Neural progenitor cell (in vitro differentiated cells): ENCODE results near the gene GRID1. TPM values are rescaled to one million over a fixed set of nuclear protein-coding genes. Genes with fewer than 3 reads are reported as not detected.

ENCODE experiments used
- DNase-seq: peaks from one replicate; pipeline ENCODE4 v3.0.0-alpha.2; 2016; ENCODE audit warnings: low spot score
- H2AFZ ChIP-seq: fragments of 200-600 bp; sonication (generic); replicated peaks from 2 replicates; pipeline ENCODE4 v1.6.1; 2016; ENCODE audit warnings: antibody characterized with exemption
- H3F3A ChIP-seq: fragments of 200-600 bp; sonication (generic); 2 replicates; pipeline ENCODE4 v1.6.1; 2016; ENCODE audit warnings: antibody characterized with exemption, low read depth
- H3K27ac ChIP-seq: fragments of 200-600 bp; sonication (generic); 2 replicates; pipeline ENCODE4 v1.5.1; 2016; ENCODE audit warnings: mild to moderate bottlenecking
- H3K27me3 ChIP-seq: fragments of 200-600 bp; sonication (generic); 2 replicates; pipeline ENCODE4 v1.6.1; 2016; ENCODE audit warnings: mild to moderate bottlenecking, moderate library complexity
- H3K36me3 ChIP-seq: fragments of 200-600 bp; sonication (generic); 2 replicates; pipeline ENCODE4 v1.5.1; 2016
- H3K4me1 ChIP-seq: fragments of 200-600 bp; sonication (generic); 2 replicates; pipeline ENCODE4 v1.6.1; 2016; ENCODE audit warnings: mixed run types
- H3K4me2 ChIP-seq: fragments of 200-600 bp; sonication (generic); 2 replicates; pipeline ENCODE4 v1.6.1; 2016
- H3K4me3 ChIP-seq: fragments of 200-600 bp; sonication (generic); 2 replicates; pipeline ENCODE4 v1.5.1; 2016
- H3K79me2 ChIP-seq: fragments of 200-600 bp; sonication (generic); 2 replicates; pipeline ENCODE4 v1.6.1; 2016; ENCODE audit warnings: low read depth
- H3K9ac ChIP-seq: fragments of 200-600 bp; sonication (generic); 2 replicates; pipeline ENCODE4 v1.6.1; 2016
- H3K9me3 ChIP-seq: fragments of 200-600 bp; sonication (generic); 2 replicates; pipeline ENCODE4 v1.5.1; 2016; ENCODE audit warnings: low read depth
- H4K20me1 ChIP-seq: fragments of 200-600 bp; sonication (generic); 2 replicates; pipeline ENCODE4 v1.6.1; 2016; ENCODE audit warnings: low read depth
- H3K27ac Mint-ChIP-seq: 3 replicates; pipeline ENCODE4 v1.8.0; 2021; ENCODE audit warnings: mixed read lengths
- H3K27me3 Mint-ChIP-seq: 2 replicates; pipeline ENCODE4 v1.8.0; 2022; ENCODE audit warnings: low read depth, mild to moderate bottlenecking, inconsistent platforms, moderate library complexity, mixed read lengths; ENCODE audit not compliant: insufficient read depth
- H3K36me3 Mint-ChIP-seq: 3 replicates; pipeline ENCODE4 v1.8.0; 2021; ENCODE audit warnings: mixed read lengths
- H3K4me1 Mint-ChIP-seq: 3 replicates; pipeline ENCODE4 v1.8.0; 2021; ENCODE audit warnings: mixed read lengths
- H3K4me3 Mint-ChIP-seq: 3 replicates; pipeline ENCODE4 v1.8.0; 2021; ENCODE audit warnings: mild to moderate bottlenecking, moderate library complexity, mixed read lengths
- H3K9me3 Mint-ChIP-seq: 3 replicates; pipeline ENCODE4 v1.8.0; 2020; ENCODE audit warnings: mixed read lengths
- EZH2 ChIP-seq: fragments of 200-600 bp; sonication (generic); IDR thresholded peaks from 2 replicates; pipeline ENCODE4 v1.6.1; 2017; ENCODE audit warnings: antibody characterized with exemption, mild to moderate bottlenecking, moderate library complexity
- EZH2phosphoT487 ChIP-seq: fragments of 200-600 bp; sonication (generic); IDR thresholded peaks from 2 replicates; pipeline ENCODE4 v1.6.1; 2017; ENCODE audit warnings: antibody characterized with exemption
- total RNA-seq: library from RNA; depleted of rRNA; stranded (reverse); fragments of >200 nt; gene quantifications from 2 replicates; pipeline ENCODE4 v1.2.3, GENCODE V29; 2015; ENCODE audit warnings: low replicate concordance
- TF ChIP-seq, protein P1 (sequence below): fragments of 200-600 bp; sonication (generic); IDR thresholded peaks from 2 replicates; pipeline ENCODE4 v1.5.1; 2017; ENCODE audit warnings: antibody characterized with exemption, mild to moderate bottlenecking

Gene GRID1
- total RNA-seq, 1 donor from 2014 or later, result not detected

GRCh38 chr10:86127274-86127819 lies 239.2 kb downstream of the GRID1 start:
- Histone ChIP-seq H3K4me1 (no peaks in the 10 kb centered on the region), H3K9me3 (no peaks in the 10 kb centered on the region), H3K4me2 (no peak overlapping the region), H3K27me3 (no peaks in the 10 kb centered on the region), H3K79me2 (no peaks in the 10 kb centered on the region), H3K4me3 (no peak overlapping the region), H3K36me3 (no peaks in the 10 kb centered on the region), H2AFZ (no peak overlapping the region), H4K20me1 (no peaks in the 10 kb centered on the region), H3F3A (no peaks in the 10 kb centered on the region), H3K27ac (no peak overlapping the region), H3K9ac (no peak overlapping the region)
- no peaks in the 10 kb centered on the region for H3K36me3 Mint-ChIP-seq
- H3K4me1 Mint-ChIP-seq, result peaks cover 5% of the 10 kb centered on the region
- H3K4me3 Mint-ChIP-seq, result no peak overlapping the region
- DNase-seq, result no peak
- H3K9me3 Mint-ChIP-seq, result peaks cover 5% of the 10 kb centered on the region
- TF ChIP-seq EZH2 (no peak), EZH2phosphoT487 (no peak)
- TF ChIP-seq, protein P1, sequence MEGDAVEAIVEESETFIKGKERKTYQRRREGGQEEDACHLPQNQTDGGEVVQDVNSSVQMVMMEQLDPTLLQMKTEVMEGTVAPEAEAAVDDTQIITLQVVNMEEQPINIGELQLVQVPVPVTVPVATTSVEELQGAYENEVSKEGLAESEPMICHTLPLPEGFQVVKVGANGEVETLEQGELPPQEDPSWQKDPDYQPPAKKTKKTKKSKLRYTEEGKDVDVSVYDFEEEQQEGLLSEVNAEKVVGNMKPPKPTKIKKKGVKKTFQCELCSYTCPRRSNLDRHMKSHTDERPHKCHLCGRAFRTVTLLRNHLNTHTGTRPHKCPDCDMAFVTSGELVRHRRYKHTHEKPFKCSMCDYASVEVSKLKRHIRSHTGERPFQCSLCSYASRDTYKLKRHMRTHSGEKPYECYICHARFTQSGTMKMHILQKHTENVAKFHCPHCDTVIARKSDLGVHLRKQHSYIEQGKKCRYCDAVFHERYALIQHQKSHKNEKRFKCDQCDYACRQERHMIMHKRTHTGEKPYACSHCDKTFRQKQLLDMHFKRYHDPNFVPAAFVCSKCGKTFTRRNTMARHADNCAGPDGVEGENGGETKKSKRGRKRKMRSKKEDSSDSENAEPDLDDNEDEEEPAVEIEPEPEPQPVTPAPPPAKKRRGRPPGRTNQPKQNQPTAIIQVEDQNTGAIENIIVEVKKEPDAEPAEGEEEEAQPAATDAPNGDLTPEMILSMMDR, result no peak
- peak overlapping the region; percentile 44 for H3K27ac Mint-ChIP-seq
- H3K27me3 Mint-ChIP-seq, result peaks cover 7% of the 10 kb centered on the region

- no peaks in the 10 kb centered on the region for H3K36me3 ChIP-seq
- H2AFZ ChIP-seq, result no peak overlapping the region
- no peak overlapping the region for H3K4me3 ChIP-seq
- no peak overlapping the region for H3K9ac ChIP-seq
- Mint-ChIP-seq H3K9me3 (no peaks in the 10 kb centered on the region), H3K4me1 (peaks cover 5% of the 10 kb centered on the region), H3K4me3 (no peak overlapping the region), H3K27me3 (peaks cover 5% of the 10 kb centered on the region), H3K36me3 (no peaks in the 10 kb centered on the region), H3K27ac (no peak overlapping the region)
- no peaks in the 10 kb centered on the region for H3K79me2 ChIP-seq
- H3K4me2 ChIP-seq, result no peak overlapping the region
- no peaks in the 10 kb centered on the region for H4K20me1 ChIP-seq
- no peak for TF ChIP-seq EZH2phosphoT487
- TF ChIP-seq EZH2, result no peak
- TF ChIP-seq, protein P1, result no peak
- no peaks in the 10 kb centered on the region for H3K27me3 ChIP-seq
- no peaks in the 10 kb centered on the region for H3F3A ChIP-seq
- no peak overlapping the region for H3K27ac ChIP-seq
- H3K4me1 ChIP-seq, result no peaks in the 10 kb centered on the region
- no peak for DNase-seq
- H3K9me3 ChIP-seq, result no peaks in the 10 kb centered on the region
Measured at GRCh38 chr10:86124734-86125133, 241.9 kb downstream of the GRID1 start.

- Histone ChIP-seq H3K27ac (no peak overlapping the region), H3K9ac (no peak overlapping the region), H3K27me3 (no peaks in the 10 kb centered on the region), H3K79me2 (no peaks in the 10 kb centered on the region), H3K36me3 (no peaks in the 10 kb centered on the region), H3K4me3 (no peak overlapping the region), H3K4me2 (no peak overlapping the region), H3K9me3 (no peaks in the 10 kb centered on the region), H3K4me1 (no peaks in the 10 kb centered on the region), H2AFZ (no peak overlapping the region), H4K20me1 (no peaks in the 10 kb centered on the region), H3F3A (no peaks in the 10 kb centered on the region)
- H3K9me3 Mint-ChIP-seq, result no peaks in the 10 kb centered on the region
- peaks cover 5% of the 10 kb centered on the region for H3K4me1 Mint-ChIP-seq
- no peaks in the 10 kb centered on the region for H3K36me3 Mint-ChIP-seq
- no peak for DNase-seq
- no peak overlapping the region for H3K4me3 Mint-ChIP-seq
- H3K27ac Mint-ChIP-seq, result no peak overlapping the region
- peaks cover 4% of the 10 kb centered on the region for H3K27me3 Mint-ChIP-seq
- TF ChIP-seq EZH2, result no peak
- TF ChIP-seq, protein P1, result no peak
- no peak for TF ChIP-seq EZH2phosphoT487
Measured at GRCh38 chr10:86123715-86124114, 242.9 kb downstream of the GRID1 start.
